HG03280 (cell line): Measurements from ENCODE around the gene GLIPR1L2.
"Not testable (repeated sequence)": the region's sequence is repeated elsewhere in the genome, so short reads cannot be mapped to it uniquely, and the experiment has no call there.

Experiments
- ATAC-seq: cut with Tn5 transposase; IDR thresholded peaks from one replicate; pipeline ENCODE4 v1.9.1; 2021; ENCODE audit warnings: mild to moderate bottlenecking, moderate library complexity; ENCODE audit not compliant: unreplicated experiment

The GLIPR1L2 gene

GRCh38 chr12:75390899-75391538, at the start of gene GLIPR1L2:
Gene GLIPR1L2, plus strand, starts transcription at chr12:75391089. Its CDS starts 28 bp downstream, at chr12:75391117.
- peak; percentile 98 for ATAC-seq

GRCh38 chr12:75341873-75342272, 49.0 kb upstream of the GLIPR1L2 start:
- no peak for ATAC-seq

GRCh38 chr12:75345531-75345930, 45.4 kb upstream of the GLIPR1L2 start:
- no peak for ATAC-seq

- not testable (repeated sequence) for ATAC-seq
Observed at GRCh38 chr12:75346215-75346614, 44.7 kb upstream of the GLIPR1L2 start.

- ATAC-seq = no peak
Observed at GRCh38 chr12:75349946-75350345, 40.9 kb upstream of the GLIPR1L2 start.

GRCh38 chr12:75350413-75350812, 40.5 kb upstream of the GLIPR1L2 start:
- ATAC-seq = no peak

- ATAC-seq = no peak
Observed at GRCh38 chr12:75354011-75354410, 36.9 kb upstream of the GLIPR1L2 start.

- no peak for ATAC-seq
Observed at GRCh38 chr12:75360920-75361319, 30.0 kb upstream of the GLIPR1L2 start.

GRCh38 chr12:75361408-75361807, 29.5 kb upstream of the GLIPR1L2 start:
- ATAC-seq = no peak

- ATAC-seq = no peak
Observed at GRCh38 chr12:75364919-75365318, 26.0 kb upstream of the GLIPR1L2 start.

GRCh38 chr12:75366629-75367028, 24.3 kb upstream of the GLIPR1L2 start:
- ATAC-seq = peak; percentile 73

- no peak for ATAC-seq
Observed at GRCh38 chr12:75374971-75375370, 15.9 kb upstream of the GLIPR1L2 start.

GRCh38 chr12:75378354-75378753, 12.5 kb upstream of the GLIPR1L2 start:
- no peak for ATAC-seq

- ATAC-seq = no peak
Observed at GRCh38 chr12:75389061-75389460, 1.8 kb upstream of the GLIPR1L2 start.

- ATAC-seq = no peak
Observed at GRCh38 chr12:75389706-75390105, 1.2 kb upstream of the GLIPR1L2 start.

- no peak for ATAC-seq
Observed at GRCh38 chr12:75390156-75390898, 562 bp upstream of the GLIPR1L2 start.

- no peak for ATAC-seq
Observed at GRCh38 chr12:75404231-75404630, 13.3 kb downstream of the GLIPR1L2 start.

GRCh38 chr12:75407683-75408082, 16.8 kb downstream of the GLIPR1L2 start:
- no peak for ATAC-seq

- ATAC-seq = no peak
Observed at GRCh38 chr12:75409830-75410229, 18.9 kb downstream of the GLIPR1L2 start.

GRCh38 chr12:75414671-75415070, 23.8 kb downstream of the GLIPR1L2 start:
- ATAC-seq = no peak

GRCh38 chr12:75419841-75420240, 29.0 kb downstream of the GLIPR1L2 start:
- no peak for ATAC-seq

GRCh38 chr12:75427491-75427890, 36.6 kb downstream of the GLIPR1L2 start:
- no peak for ATAC-seq
